Endodermal cell (in vitro differentiated cells): ENCODE results near the gene NUP43. TPM values are rescaled to one million over a fixed set of nuclear protein-coding genes. Genes with fewer than 3 reads are reported as not detected.

Source experiments
- DNase-seq: peaks from one replicate; pipeline ENCODE4 v3.0.0-alpha.2; 2017
- H3K27ac ChIP-seq: 2 replicates; pipeline ENCODE4 v1.5.1; 2013; ENCODE audit warnings: mild to moderate bottlenecking, low read depth, low read length, moderate library complexity
- H3K27me3 ChIP-seq: 2 replicates; pipeline ENCODE4 v1.6.1; 2013; ENCODE audit warnings: mild to moderate bottlenecking, low read length, moderate library complexity; ENCODE audit not compliant: insufficient read depth, control insufficient read depth, poor library complexity, severe bottlenecking
- H3K36me3 ChIP-seq: 2 replicates; pipeline ENCODE4 v1.7.0; 2013; ENCODE audit warnings: mild to moderate bottlenecking, low read length, moderate library complexity; ENCODE audit not compliant: control insufficient read depth, insufficient read depth
- H3K4me1 ChIP-seq: one replicate; pipeline ENCODE4 v1.7.0; 2013; ENCODE audit warnings: low read length; ENCODE audit not compliant: control insufficient read depth, insufficient read depth
- H3K4me3 ChIP-seq: 2 replicates; pipeline ENCODE4 v1.5.1; 2013; ENCODE audit warnings: mild to moderate bottlenecking, low read length, moderate library complexity
- H3K9ac ChIP-seq: 2 replicates; pipeline ENCODE4 v1.6.1; 2013; ENCODE audit warnings: mild to moderate bottlenecking, low read length, moderate library complexity; ENCODE audit not compliant: poor library complexity, severe bottlenecking; ENCODE audit errors: extremely low read depth
- H3K9me3 ChIP-seq: 2 replicates; pipeline ENCODE4 v1.6.1; 2013; ENCODE audit warnings: mild to moderate bottlenecking, low read length, moderate library complexity; ENCODE audit not compliant: control insufficient read depth
- H3K27ac Mint-ChIP-seq: 2 replicates; pipeline ENCODE4 v1.8.0; 2020; ENCODE audit warnings: mixed read lengths
- H3K27me3 Mint-ChIP-seq: 2 replicates; pipeline ENCODE4 v1.8.0; 2021; ENCODE audit warnings: mild to moderate bottlenecking, mixed read lengths; ENCODE audit not compliant: insufficient read depth
- H3K36me3 Mint-ChIP-seq: 2 replicates; pipeline ENCODE4 v1.8.0; 2020; ENCODE audit warnings: low read depth, mixed read lengths
- H3K4me1 Mint-ChIP-seq: 2 replicates; pipeline ENCODE4 v1.8.0; 2020; ENCODE audit warnings: mixed read lengths
- H3K4me3 Mint-ChIP-seq: 2 replicates; pipeline ENCODE4 v1.8.0; 2020; ENCODE audit warnings: mild to moderate bottlenecking, moderate library complexity, mixed read lengths
- H3K9me3 Mint-ChIP-seq: 2 replicates; pipeline ENCODE4 v1.8.0; 2020; ENCODE audit warnings: mild to moderate bottlenecking, mixed read lengths
- CTCF ChIP-seq: fragments of 200-600 bp; sonication (generic); conservative IDR thresholded peaks from 2 replicates; pipeline ENCODE4 v1.5.0; 2021; ENCODE audit warnings: antibody characterized with exemption, mild to moderate bottlenecking
- WGBS, 2 experiments: methylation state at CpG; one replicate each; pipeline versions ENCODE4 v1.1.5 to v1.1.7; 2013; ENCODE audit warnings: missing lambda C conversion rate in 2 of 2, mixed read lengths in 1 of 2; ENCODE audit not compliant: insufficient coverage in 1 of 2, insufficient read length in 1 of 2; 5-methylcytosine and 5-hydroxymethylcytosine counted together
- total RNA-seq, 2 donors: library from RNA; stranded (reverse); fragmentation: NEBNext Ultra II Directional in 1 of 2; extraction: Animal tissue kit (Norgen Biotek cat#: 25700) in 1 of 2; gene quantifications; 2 replicates in 1 of 2; 3 replicates in 1 of 2; pipeline ENCODE4 v1.2.1, GENCODE V29; 2021

The NUP43 gene
- total RNA-seq, 2 donors from 2014 or later: 80.9 to 85.1 TPM

GRCh38 chr6:149699150-149699549 lies 47.2 kb downstream of the NUP43 start:
- Mint-ChIP-seq H3K4me1 (peaks cover 9% of the 10 kb centered on the region), H3K36me3 (peaks cover 33% of the 10 kb centered on the region), H3K4me3 (no peak overlapping the region), H3K27ac (no peak overlapping the region), H3K27me3 (no peaks in the 10 kb centered on the region), H3K9me3 (no peaks in the 10 kb centered on the region)
- Histone ChIP-seq H3K27ac (no peak overlapping the region), H3K36me3 (peaks cover 65% of the 10 kb centered on the region), H3K27me3 (no peaks in the 10 kb centered on the region), H3K9ac (no peak overlapping the region), H3K4me1 (peaks cover 7% of the 10 kb centered on the region), H3K4me3 (no peak overlapping the region), H3K9me3 (no peaks in the 10 kb centered on the region)
- no peak for DNase-seq
- peak; percentile 43 for TF ChIP-seq CTCF
- WGBS, 2 experiments: 100% methylated on average over 2 of the region's 2 CpGs; no CpG with 5 or more reads in 1 of the 2 experiments

GRCh38 chr6:149698175-149698574 lies 48.2 kb downstream of the NUP43 start:
- Histone ChIP-seq H3K27ac (no peak overlapping the region), H3K27me3 (no peaks in the 10 kb centered on the region), H3K4me1 (peaks cover 7% of the 10 kb centered on the region), H3K9me3 (no peaks in the 10 kb centered on the region), H3K9ac (no peak overlapping the region), H3K36me3 (peaks cover 67% of the 10 kb centered on the region), H3K4me3 (no peak overlapping the region)
- no peaks in the 10 kb centered on the region for H3K27me3 Mint-ChIP-seq
- H3K27ac Mint-ChIP-seq: no peak overlapping the region
- DNase-seq: no peak
- H3K4me3 Mint-ChIP-seq: no peak overlapping the region
- no peak for TF ChIP-seq CTCF
- peaks cover 37% of the 10 kb centered on the region for H3K36me3 Mint-ChIP-seq
- WGBS, 2 experiments: 80 to 100% methylated on average over 1 to 2 of the region's 2 CpGs
- H3K9me3 Mint-ChIP-seq: no peaks in the 10 kb centered on the region
- peaks cover 9% of the 10 kb centered on the region for H3K4me1 Mint-ChIP-seq

GRCh38 chr6:149696901-149697300 lies 49.4 kb downstream of the NUP43 start:
- Histone ChIP-seq H3K27ac (no peak overlapping the region), H3K36me3 (peaks cover 71% of the 10 kb centered on the region), H3K4me3 (no peak overlapping the region), H3K27me3 (no peaks in the 10 kb centered on the region), H3K4me1 (peaks cover 2% of the 10 kb centered on the region), H3K9ac (no peak overlapping the region), H3K9me3 (no peaks in the 10 kb centered on the region)
- peaks cover 7% of the 10 kb centered on the region for H3K4me1 Mint-ChIP-seq
- DNase-seq: no peak
- no peaks in the 10 kb centered on the region for H3K9me3 Mint-ChIP-seq
- peaks cover 44% of the 10 kb centered on the region for H3K36me3 Mint-ChIP-seq
- no peak for TF ChIP-seq CTCF
- H3K4me3 Mint-ChIP-seq: no peak overlapping the region
- 100% methylated on average over 1 of the region's 1 CpG for WGBS, 2 experiments
- H3K27ac Mint-ChIP-seq: no peak overlapping the region
- H3K27me3 Mint-ChIP-seq: no peaks in the 10 kb centered on the region
